Smooth muscle cell (in vitro differentiated cells): ENCODE measurements around the gene SLC6A17. TPM values are rescaled to one million over a fixed set of nuclear protein-coding genes. Genes with fewer than 3 reads are reported as not detected.

Experiments used
- DNase-seq: peaks from one replicate; lab custom pipeline; 2025; ENCODE audit not compliant: unreplicated experiment; lab: John Stamatoyannopoulos, UW
- H2AFZ ChIP-seq: fragments of 200-600 bp; sonication (generic); 2 replicates; pipeline ENCODE4 v1.6.0; 2016; ENCODE audit warnings: antibody characterized with exemption, low read depth, mild to moderate bottlenecking
- H3F3A ChIP-seq: fragments of 200-600 bp; sonication (generic); 2 replicates; pipeline ENCODE4 v1.6.0; 2017; ENCODE audit warnings: antibody characterized with exemption, low read depth
- H3K27ac ChIP-seq: fragments of 200-600 bp; sonication (generic); 2 replicates; pipeline ENCODE4 v1.5.1; 2016; ENCODE audit warnings: low read depth, mild to moderate bottlenecking
- H3K27me3 ChIP-seq: fragments of 200-600 bp; sonication (generic); 2 replicates; pipeline ENCODE4 v1.6.1; 2016; ENCODE audit warnings: low read depth, mild to moderate bottlenecking
- H3K36me3 ChIP-seq: fragments of 200-600 bp; sonication (generic); 2 replicates; pipeline ENCODE4 v1.5.1; 2016; ENCODE audit warnings: low read depth
- H3K4me1 ChIP-seq: fragments of 200-600 bp; sonication (generic); 2 replicates; pipeline ENCODE4 v1.5.1; 2016; ENCODE audit warnings: low read depth
- H3K4me2 ChIP-seq: fragments of 200-600 bp; sonication (generic); 2 replicates; pipeline ENCODE4 v1.6.0; 2016; ENCODE audit warnings: mild to moderate bottlenecking
- H3K4me3 ChIP-seq: fragments of 200-600 bp; sonication (generic); 2 replicates; pipeline ENCODE4 v1.5.1; 2016; ENCODE audit warnings: mild to moderate bottlenecking
- H3K79me2 ChIP-seq: fragments of 200-600 bp; sonication (generic); 2 replicates; pipeline ENCODE4 v1.6.0; 2016; ENCODE audit warnings: low read depth, mild to moderate bottlenecking
- H3K9ac ChIP-seq: fragments of 200-600 bp; sonication (generic); 2 replicates; pipeline ENCODE4 v1.6.0; 2016; ENCODE audit warnings: low read depth
- H3K9me3 ChIP-seq: fragments of 200-600 bp; sonication (generic); replicated peaks from 2 replicates; pipeline ENCODE4 v1.5.1; 2016; ENCODE audit warnings: low read depth
- H4K20me1 ChIP-seq: fragments of 200-600 bp; sonication (generic); 2 replicates; pipeline ENCODE4 v1.6.0; 2016; ENCODE audit warnings: low read depth
- WGBS: methylation state at CpG from one replicate; pipeline ENCODE4 v1.1.7; 2016; ENCODE audit warnings: low lambda C conversion rate; 5-methylcytosine and 5-hydroxymethylcytosine counted together
- polyA plus RNA-seq: library from polyadenylated mRNA; unstranded; fragments of >200 nt; fragmentation: Nextera tagmentation; extraction: Ambion mirVana; gene quantifications from 2 replicates; pipeline ENCODE4 v1.2.1, GENCODE V29; 2016
- total RNA-seq: library from RNA; depleted of rRNA; stranded (reverse); fragments of >200 nt; gene quantifications from 2 replicates; pipeline ENCODE4 v1.2.3, GENCODE V29; 2014
- TF ChIP-seq, protein P1 (sequence below): fragments of 200-600 bp; sonication (generic); IDR thresholded peaks from 2 replicates; pipeline ENCODE4 v1.5.1; 2017; ENCODE audit warnings: borderline replicate concordance, mild to moderate bottlenecking, antibody characterized with exemption; ENCODE audit not compliant: insufficient read depth, poor library complexity, severe bottlenecking

The SLC6A17 gene
- total and polyA plus RNA-seq, 2 experiments from 2014 or later: 3.2 to 4.0 TPM

DNA sequence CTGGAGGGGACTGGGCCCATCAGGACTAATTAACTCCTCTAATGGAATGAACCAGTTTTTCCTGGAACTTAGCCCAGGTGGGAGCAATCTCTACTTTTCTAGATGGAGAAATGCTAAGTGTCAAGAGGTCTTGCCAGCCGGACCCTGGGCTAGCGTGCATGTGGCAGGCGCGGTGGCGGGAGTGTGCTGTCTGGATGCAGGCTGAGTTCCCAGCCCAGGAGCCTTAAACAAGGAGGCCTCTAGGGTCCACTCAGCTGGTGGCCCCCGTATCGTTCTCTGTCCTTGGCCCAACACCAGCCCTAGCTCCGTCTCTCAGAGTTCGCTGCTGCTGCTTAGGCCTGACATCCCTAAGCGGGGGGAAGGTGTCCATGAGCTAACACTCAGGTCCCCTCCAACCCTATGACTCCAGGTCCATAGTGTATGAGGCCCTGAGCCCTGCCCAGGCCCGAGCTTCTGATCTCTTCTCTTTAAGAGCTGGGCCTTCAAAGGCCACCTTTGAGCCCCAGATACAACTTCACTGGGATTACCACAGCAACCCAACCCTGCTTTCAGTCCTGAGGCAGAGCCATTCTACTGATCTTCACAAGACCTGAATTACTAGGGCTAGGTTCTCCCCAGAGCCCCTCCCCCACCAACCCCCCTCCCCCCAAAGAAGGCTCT, 56.1 kb downstream of the SLC6A17 start:
- DNase-seq: no peak
- Histone ChIP-seq H3K9ac (no peak overlapping the region), H3K36me3 (no peaks in the 10 kb centered on the region), H3K27me3 (peaks cover 7% of the 10 kb centered on the region), H2AFZ (no peak overlapping the region), H3K4me2 (no peak overlapping the region), H3K79me2 (no peaks in the 10 kb centered on the region), H3K4me1 (peaks cover 15% of the 10 kb centered on the region), H4K20me1 (no peaks in the 10 kb centered on the region), H3K4me3 (no peak overlapping the region), H3F3A (peaks cover 7% of the 10 kb centered on the region), H3K9me3 (no peaks in the 10 kb centered on the region), H3K27ac (no peak overlapping the region)
- WGBS: 94% methylated on average over 11 of the region's 11 CpGs
- TF ChIP-seq, protein P1, sequence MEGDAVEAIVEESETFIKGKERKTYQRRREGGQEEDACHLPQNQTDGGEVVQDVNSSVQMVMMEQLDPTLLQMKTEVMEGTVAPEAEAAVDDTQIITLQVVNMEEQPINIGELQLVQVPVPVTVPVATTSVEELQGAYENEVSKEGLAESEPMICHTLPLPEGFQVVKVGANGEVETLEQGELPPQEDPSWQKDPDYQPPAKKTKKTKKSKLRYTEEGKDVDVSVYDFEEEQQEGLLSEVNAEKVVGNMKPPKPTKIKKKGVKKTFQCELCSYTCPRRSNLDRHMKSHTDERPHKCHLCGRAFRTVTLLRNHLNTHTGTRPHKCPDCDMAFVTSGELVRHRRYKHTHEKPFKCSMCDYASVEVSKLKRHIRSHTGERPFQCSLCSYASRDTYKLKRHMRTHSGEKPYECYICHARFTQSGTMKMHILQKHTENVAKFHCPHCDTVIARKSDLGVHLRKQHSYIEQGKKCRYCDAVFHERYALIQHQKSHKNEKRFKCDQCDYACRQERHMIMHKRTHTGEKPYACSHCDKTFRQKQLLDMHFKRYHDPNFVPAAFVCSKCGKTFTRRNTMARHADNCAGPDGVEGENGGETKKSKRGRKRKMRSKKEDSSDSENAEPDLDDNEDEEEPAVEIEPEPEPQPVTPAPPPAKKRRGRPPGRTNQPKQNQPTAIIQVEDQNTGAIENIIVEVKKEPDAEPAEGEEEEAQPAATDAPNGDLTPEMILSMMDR: no peak

DNA sequence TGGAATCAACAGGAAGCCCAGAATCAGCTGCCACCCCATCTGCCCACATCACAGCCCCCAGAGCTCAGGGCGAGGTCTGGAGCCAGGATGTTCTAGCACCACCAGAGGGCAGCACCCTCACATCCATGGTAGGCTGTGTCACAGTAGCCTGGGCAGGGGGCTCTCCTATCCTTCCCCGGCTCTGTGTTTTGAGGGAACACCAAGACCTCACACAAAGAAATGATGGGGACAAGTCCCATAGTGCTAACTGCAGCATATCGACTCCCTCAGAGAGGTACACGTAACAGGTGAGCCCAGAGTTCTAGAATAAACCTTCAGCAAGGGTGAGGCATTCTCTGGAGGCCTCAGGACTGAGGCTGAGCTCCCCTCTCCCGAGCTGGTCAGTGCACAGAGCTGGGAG, 57.5 kb downstream of the SLC6A17 start:
- Histone ChIP-seq H4K20me1 (peaks cover 6% of the 10 kb centered on the region), H3K4me3 (no peak overlapping the region), H3K9ac (no peak overlapping the region), H3F3A (peaks cover 7% of the 10 kb centered on the region), H3K27ac (no peak overlapping the region), H3K27me3 (peaks cover 12% of the 10 kb centered on the region), H3K9me3 (no peaks in the 10 kb centered on the region), H3K4me1 (peaks cover 29% of the 10 kb centered on the region), H3K4me2 (no peak overlapping the region), H3K36me3 (no peaks in the 10 kb centered on the region), H2AFZ (no peak overlapping the region), H3K79me2 (no peaks in the 10 kb centered on the region)
- TF ChIP-seq, protein P1: peak; percentile 88
- peak; percentile 17 for DNase-seq
- 26% methylated on average over 5 of the region's 5 CpGs for WGBS

DNA sequence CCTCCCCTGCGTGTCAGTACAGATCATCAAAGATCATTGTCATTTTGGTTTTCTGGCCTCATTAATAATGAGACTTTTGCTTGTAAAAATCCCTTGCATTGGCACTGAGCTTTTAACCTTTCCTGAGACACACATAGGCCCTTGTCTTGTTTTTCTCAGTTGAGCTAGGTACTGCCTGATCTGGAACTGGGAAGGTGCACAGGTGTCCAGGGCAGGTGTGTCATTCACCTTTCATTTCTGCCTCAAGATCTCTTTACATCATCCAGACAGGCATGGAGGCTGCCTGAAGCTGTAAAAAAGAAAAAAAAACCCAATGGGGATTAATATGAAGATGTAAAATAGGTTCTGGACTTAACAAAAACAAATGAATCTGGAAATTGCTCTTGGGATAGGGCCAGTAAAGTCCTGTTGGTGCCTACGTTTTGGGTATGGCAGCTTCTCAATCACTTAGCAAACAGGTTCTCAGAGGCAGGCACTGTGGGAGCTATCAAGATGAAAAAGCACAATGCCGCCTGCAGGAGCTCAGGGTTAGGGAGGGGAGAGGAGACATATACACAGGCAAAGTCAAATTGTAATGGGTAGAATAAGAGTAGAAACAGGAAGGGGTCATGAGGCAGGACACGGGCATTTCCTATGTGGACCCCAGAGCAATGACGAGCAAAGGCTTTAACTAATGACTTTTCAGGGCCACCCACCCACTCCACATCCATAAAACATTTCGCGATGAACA, 58.8 kb downstream of the SLC6A17 start:
- H3K4me3 ChIP-seq: peak overlapping the region; percentile 64
- no peak overlapping the region for H3K27ac ChIP-seq
- DNase-seq: no peak
- H3K36me3 ChIP-seq: no peaks in the 10 kb centered on the region
- H3K9me3 ChIP-seq: no peaks in the 10 kb centered on the region
- peaks cover 30% of the 10 kb centered on the region for H3K4me1 ChIP-seq
- TF ChIP-seq, protein P1: no peak
- H3K79me2 ChIP-seq: no peaks in the 10 kb centered on the region
- H3K27me3 ChIP-seq: peaks cover 14% of the 10 kb centered on the region
- H4K20me1 ChIP-seq: peaks cover 19% of the 10 kb centered on the region
- peak overlapping the region; percentile 99 for H3K4me2 ChIP-seq
- H3F3A ChIP-seq: peaks cover 7% of the 10 kb centered on the region
- H3K9ac ChIP-seq: no peak overlapping the region
- WGBS: 43% methylated on average over 7 of the region's 7 CpGs
- H2AFZ ChIP-seq: peak overlapping the region; percentile 96
